HCT116 (cell line): ENCODE results near the gene MAP3K5. TPM values are rescaled to one million over a fixed set of nuclear protein-coding genes. Genes with fewer than 3 reads are reported as not detected.

ENCODE experiments used
- ATAC-seq: fragments of 200-7000 bp; cut with Tn5 transposase; 2 replicates; pipeline ENCODE4 v1.9.1; 2020; ENCODE audit warnings: mild to moderate bottlenecking, moderate library complexity
- BruUV-seq: library from RNA; stranded (reverse); fragments of 400-500 nt; replicated peaks from 2 replicates; lab custom pipeline; 2021; lab: Mats Ljungman, UMichigan
- CTCF ChIA-PET: fragments of 300-600 bp; sonication (Branson Sonifier 250); formaldehyde crosslinking; loops from one replicate; lab custom pipeline; 2021; ENCODE audit warnings: antibody characterized with exemption; lab: Charles Lee
- POLR2A ChIA-PET: fragments of 300-600, 350-600 bp; sonication (Branson Sonifier 250); formaldehyde crosslinking; loops from one replicate; lab custom pipeline; 2021; ENCODE audit warnings: antibody characterized with exemption; lab: Charles Lee
- RAD21 ChIA-PET, 2 experiments: fragments of 300-600 bp; sonication (Branson Sonifier 250); formaldehyde crosslinking; loops; one replicate each; lab custom pipeline; 2023; ENCODE audit warnings: low total read pairs in 2 of 2; ENCODE audit not compliant: uncharacterized antibody in 2 of 2, unreplicated experiment in 2 of 2, low non-redundant PET in 1 of 2; lab: Charles Lee
- DNase-seq: peaks from one replicate; pipeline ENCODE4 v3.0.0-alpha.2; 2010; ENCODE audit warnings: low read depth, low spot score
- H2AFZ ChIP-seq: fragments of 200-600 bp; shearing (Covaris generic), sonication (generic); 2 replicates; pipeline ENCODE4 v1.6.1; 2017; ENCODE audit warnings: low read depth, mixed run types, mixed read lengths, antibody characterized with exemption, low read length; ENCODE audit not compliant: poor library complexity, severe bottlenecking
- H3K27ac ChIP-seq: 2 replicates; pipeline ENCODE4 v1.5.1; 2012; ENCODE audit warnings: low read depth, low read length
- H3K27me3 ChIP-seq: fragments of 200-600 bp; sonication (generic); 2 replicates; pipeline ENCODE4 v1.6.1; 2016; ENCODE audit warnings: mixed run types, low read length, mixed read lengths; ENCODE audit not compliant: insufficient read depth
- H3K36me3 ChIP-seq, 2 experiments: fragments of 200-500 bp in 1 of 2; fragments of 200-600 bp in 1 of 2; sonication (Bioruptor generic) in 1 of 2; sonication (generic) in 1 of 2; 2 replicates each; pipeline versions ENCODE4 v1.5.1 to v1.6.1; 2014 to 2016; ENCODE audit warnings: low read length in 2 of 2, inconsistent platforms in 1 of 2, mixed read lengths in 1 of 2, mixed run types in 1 of 2; ENCODE audit not compliant: insufficient read depth in 2 of 2, control insufficient read depth in 1 of 2
- H3K4me1 ChIP-seq, 2 experiments: fragments of 200-600 bp in 1 of 2; sonication (generic) in 1 of 2; 2 replicates each; pipeline versions ENCODE4 v1.5.1 to v1.6.1; 2012 to 2017; ENCODE audit warnings: low read length in 2 of 2, inconsistent platforms in 1 of 2, mild to moderate bottlenecking in 1 of 2, mixed read lengths in 1 of 2, mixed run types in 1 of 2, moderate library complexity in 1 of 2; ENCODE audit not compliant: insufficient read depth in 2 of 2, control insufficient read depth in 1 of 2
- H3K4me2 ChIP-seq: fragments of 200-600 bp; sonication (generic); 2 replicates; pipeline ENCODE4 v1.6.1; 2017; ENCODE audit warnings: mixed run types, low read length, mixed read lengths
- H3K4me3 ChIP-seq, 2 experiments: fragments of 200-600 bp in 1 of 2; sonication (generic) in 1 of 2; replicated peaks in 1 of 2; 2 replicates each; pipeline ENCODE4 v1.5.1; 2011 to 2016; ENCODE audit warnings: low read length in 2 of 2, control low read depth in 1 of 2, low read depth in 1 of 2, mild to moderate bottlenecking in 1 of 2, mixed read lengths in 1 of 2, mixed run types in 1 of 2
- H3K79me2 ChIP-seq: fragments of 200-600 bp; sonication (generic); 2 replicates; pipeline ENCODE4 v1.6.1; 2017; ENCODE audit warnings: mild to moderate bottlenecking, mixed run types, low read length, moderate library complexity, mixed read lengths; ENCODE audit not compliant: insufficient read depth
- H3K9ac ChIP-seq: fragments of 200-600 bp; sonication (generic); 2 replicates; pipeline ENCODE4 v1.6.1; 2016; ENCODE audit warnings: low read length, mixed read lengths
- H3K9me2 ChIP-seq: fragments of 200-600 bp; sonication (generic), shearing (Covaris generic); 2 replicates; pipeline ENCODE4 v1.6.1; 2017; ENCODE audit warnings: mixed run types, mild to moderate bottlenecking, moderate library complexity; ENCODE audit not compliant: insufficient read depth
- H3K9me3 ChIP-seq, 2 experiments: fragments of 200-500 bp in 1 of 2; fragments of 200-600 bp in 1 of 2; sonication (Bioruptor generic) in 1 of 2; sonication (generic) in 1 of 2; 2 replicates each; pipeline ENCODE4 v1.6.1; 2014 to 2017; ENCODE audit warnings: low read length in 2 of 2, mixed read lengths in 2 of 2, inconsistent platforms in 1 of 2, low read depth in 1 of 2, mild to moderate bottlenecking in 1 of 2, mixed run types in 1 of 2, moderate library complexity in 1 of 2; ENCODE audit not compliant: control insufficient read depth in 1 of 2, insufficient read depth in 1 of 2
- H4K20me1 ChIP-seq: fragments of 200-600 bp; sonication (generic), shearing (Covaris generic); 2 replicates; pipeline ENCODE4 v1.6.1; 2017; ENCODE audit warnings: mixed run types, mild to moderate bottlenecking, moderate library complexity; ENCODE audit not compliant: insufficient read depth
- CEBPB ChIP-seq: IDR thresholded peaks from 2 replicates; pipeline ENCODE4 v1.6.1; 2012; ENCODE audit warnings: low read depth
- EGR1 ChIP-seq: IDR thresholded peaks from 2 replicates; pipeline ENCODE4 v1.6.1; 2012; ENCODE audit warnings: low read depth
- ELF1 ChIP-seq: IDR thresholded peaks from 2 replicates; pipeline ENCODE4 v1.6.1; 2012; ENCODE audit warnings: low read depth, borderline replicate concordance
- EZH2 ChIP-seq: fragments of 200-600 bp; sonication (generic); IDR thresholded peaks from 2 replicates; pipeline ENCODE4 v1.6.1; 2017; ENCODE audit warnings: antibody characterized with exemption, mixed run types
- EZH2phosphoT487 ChIP-seq: fragments of 200-600 bp; IDR thresholded peaks from 2 replicates; pipeline ENCODE4 v1.6.1; 2018; ENCODE audit warnings: antibody characterized with exemption, borderline replicate concordance
- FOSL1 ChIP-seq: IDR thresholded peaks from 2 replicates; pipeline ENCODE4 v1.6.1; 2012; ENCODE audit warnings: low read depth
- JUND ChIP-seq: IDR thresholded peaks from 2 replicates; pipeline ENCODE4 v1.6.1; 2012
- POLR2AphosphoS5 ChIP-seq: IDR thresholded peaks from 2 replicates; pipeline ENCODE4 v1.6.1; 2011; ENCODE audit warnings: mild to moderate bottlenecking, low read depth, low read length, moderate library complexity
- RAD21 ChIP-seq: IDR thresholded peaks from 2 replicates; pipeline ENCODE4 v1.6.1; 2012; ENCODE audit warnings: low read depth, mild to moderate bottlenecking
- REST ChIP-seq: IDR thresholded peaks from 2 replicates; pipeline ENCODE4 v1.6.1; 2012; ENCODE audit warnings: low read depth
- SRF ChIP-seq: IDR thresholded peaks from 2 replicates; pipeline ENCODE4 v1.6.1; 2012; ENCODE audit warnings: low read depth
- TCF7L2 ChIP-seq: IDR thresholded peaks from 2 replicates; pipeline ENCODE4 v1.7.0; 2011; ENCODE audit warnings: borderline replicate concordance, inconsistent platforms; ENCODE audit not compliant: insufficient read depth, insufficient read length; ENCODE audit errors: extremely low read depth
- YY1 ChIP-seq: IDR thresholded peaks from 2 replicates; pipeline ENCODE4 v1.6.1; 2011; ENCODE audit warnings: low read length, low read depth, moderate library complexity, mild to moderate bottlenecking; ENCODE audit not compliant: insufficient replicate concordance; ENCODE audit errors: extremely low read depth
- ZNF274 ChIP-seq: fragments of 200-500 bp; sonication (Bioruptor generic); IDR thresholded peaks from 2 replicates; pipeline ENCODE4 v1.6.1; 2014; ENCODE audit warnings: mild to moderate bottlenecking, low read depth, low read length, inconsistent platforms
- intact Hi-C: fragments of 100-400 bp; cut with micrococcal nuclease; formaldehyde crosslinking; loops from 2 replicates; pipeline ENCODE4 v1.10.0; 2022
- total RNA-seq: library from RNA; stranded (reverse); gene quantifications from one replicate; pipeline ENCODE4 v1.2.1, GENCODE V29; 2021; ENCODE audit not compliant: unreplicated experiment

The MAP3K5 gene
- total RNA-seq, 1 experiment from 2014 or later = 11.8 TPM

GRCh38 chr6:136787726-136788068, 4.6 kb downstream of the MAP3K5 start:
- peaks cover 37% of the 10 kb centered on the region for H3K79me2 ChIP-seq
- BruUV-seq = no TSS peak
- no peak overlapping the region for H2AFZ ChIP-seq
- RAD21 ChIA-PET = no interaction called here
- no peak for DNase-seq
- H3K4me2 ChIP-seq = no peak overlapping the region; the same call in 1 of the 2 replicates
- no peaks in the 10 kb centered on the region for H4K20me1 ChIP-seq
- peaks cover 19 to 46% of the 10 kb centered on the region in 2 experiments for H3K4me1 ChIP-seq
- CTCF ChIA-PET = interaction anchor here (1.8 kb wide), 1 partner anchor 143 kb away, joined by 6 read pairs; no protein-coding TSS in a partner anchor
- H3K36me3 ChIP-seq = no peaks in the 10 kb centered on the region
- POLR2A ChIA-PET = interaction anchor here (1.1 kb wide), 1 partner anchor 178 kb away, joined by 3 read pairs; no protein-coding TSS in a partner anchor
- no peak overlapping the region for H3K27ac ChIP-seq
- TF ChIP-seq TCF7L2 (no peak), RAD21 (no peak), EZH2 (no peak)
- H3K27me3 ChIP-seq = no peaks in the 10 kb centered on the region
- no peaks in the 10 kb centered on the region for H3K9me2 ChIP-seq
- ATAC-seq = no peak
- intact Hi-C loops = no loop called here
- no peak overlapping the region for H3K4me3 ChIP-seq
- no peaks in the 10 kb centered on the region for H3K9me3 ChIP-seq
- H3K9ac ChIP-seq = no peak overlapping the region

GRCh38 chr6:136786658-136787057, 5.6 kb downstream of the MAP3K5 start:
- Histone ChIP-seq H4K20me1 (no peaks in the 10 kb centered on the region), H3K9me2 (no peaks in the 10 kb centered on the region), H3K27ac (no peak overlapping the region), H3K9ac (no peak overlapping the region), H3K4me1 (peaks cover 25 to 55% of the 10 kb centered on the region in 2 experiments), H3K36me3 (no peaks in the 10 kb centered on the region), H2AFZ (no peak overlapping the region), H3K79me2 (peaks cover 37% of the 10 kb centered on the region), H3K9me3 (no peaks in the 10 kb centered on the region), H3K4me3 (no peak overlapping the region), H3K4me2 (no peak overlapping the region), H3K27me3 (no peaks in the 10 kb centered on the region)
- ATAC-seq (no peak), DNase-seq (no peak)
- CTCF ChIA-PET = interaction anchor here (1.8 kb wide), 1 partner anchor 142 kb away, joined by 6 read pairs; no protein-coding TSS in a partner anchor
- intact Hi-C loops = no loop called here
- no TSS peak for BruUV-seq
- TF ChIP-seq REST (no peak), YY1 (no peak), POLR2AphosphoS5 (no peak), ZNF274 (no peak), FOSL1 (no peak), JUND (no peak), SRF (no peak), EGR1 (no peak), EZH2 (no peak), CEBPB (no peak), EZH2phosphoT487 (no peak), ELF1 (no peak)
- POLR2A ChIA-PET = interaction anchor here (1.1 kb wide), 1 partner anchor 177 kb away, joined by 3 read pairs; no protein-coding TSS in a partner anchor
- RAD21 ChIA-PET = no interaction called here
